ENCODE measurements around the gene POLR2C.

The POLR2C gene

GRCh38 chr16:57504491-57504890 lies 42.0 kb downstream of the POLR2C start:
- no peak for DNase-seq

GRCh38 chr16:57505169-57505568 lies 42.7 kb downstream of the POLR2C start:
- DNase-seq: no peak

GRCh38 chr16:57507136-57508034 lies 44.9 kb downstream of the POLR2C start:
- DNase-seq: no peak

GRCh38 chr16:57508035-57508425 lies 45.6 kb downstream of the POLR2C start:
- DNase-seq: no peak

- DNase-seq: no peak
Measured at GRCh38 chr16:57509231-57509923, 46.9 kb downstream of the POLR2C start.

- DNase-seq: no peak
Measured at GRCh38 chr16:57510016-57510871, 47.8 kb downstream of the POLR2C start.

GRCh38 chr16:57512296-57513001 lies 50.0 kb downstream of the POLR2C start:
- DNase-seq: no peak

- no peak for DNase-seq
Measured at GRCh38 chr16:57513371-57514102, 51.1 kb downstream of the POLR2C start.

GRCh38 chr16:57514371-57514770 lies 51.9 kb downstream of the POLR2C start:
- no peak for DNase-seq

- DNase-seq: no peak
Measured at GRCh38 chr16:57514791-57515600, 52.5 kb downstream of the POLR2C start.

- no peak for DNase-seq
Measured at GRCh38 chr16:57516176-57516725, 53.8 kb downstream of the POLR2C start.

GRCh38 chr16:57516773-57517172 lies 54.3 kb downstream of the POLR2C start:
- no peak for DNase-seq

- DNase-seq: no peak
Measured at GRCh38 chr16:57517397-57518367, 55.2 kb downstream of the POLR2C start.

GRCh38 chr16:57518520-57518919 lies 56.0 kb downstream of the POLR2C start:
- DNase-seq: no peak

- DNase-seq: no peak
Measured at GRCh38 chr16:57518922-57519321, 56.4 kb downstream of the POLR2C start.

GRCh38 chr16:57519796-57520360 lies 57.4 kb downstream of the POLR2C start:
- peak; percentile 83 for DNase-seq

Measured in activated CD4-positive, alpha-beta T cell treated with anti-CD3 and anti-CD28 coated beads, Interleukin-10, Interleukin-2, amounts not matched to agents 100 ng/mL and 50 ng/mL, durations not matched to agents 16 hours and 8 hours (primary cell).